NK-92 (cell line): ENCODE data around the gene RUSC2.
"Not testable (repeated sequence)": the region's sequence is repeated elsewhere in the genome, so short reads cannot be mapped to it uniquely, and the experiment has no call there.

Experiments used
- DNase-seq: peaks from one replicate; lab custom pipeline; 2025; ENCODE audit not compliant: unreplicated experiment; lab: John Stamatoyannopoulos, UW

RUSC2 gene

GRCh38 chr9:35493119-35493518, 3.2 kb downstream of the RUSC2 start:
- not testable (repeated sequence) for DNase-seq

GRCh38 chr9:35495984-35496383, 6.1 kb downstream of the RUSC2 start:
- no peak for DNase-seq

- not testable (repeated sequence) for DNase-seq
Observed at GRCh38 chr9:35498245-35498644, 8.3 kb downstream of the RUSC2 start.

GRCh38 chr9:35499029-35499700, 9.3 kb downstream of the RUSC2 start:
- no peak for DNase-seq

- no peak for DNase-seq
Observed at GRCh38 chr9:35499701-35500030, 9.8 kb downstream of the RUSC2 start.

GRCh38 chr9:35500130-35500748, 10.3 kb downstream of the RUSC2 start:
- DNase-seq = no peak

- no peak for DNase-seq
Observed at GRCh38 chr9:35501946-35502345, 12.0 kb downstream of the RUSC2 start.

GRCh38 chr9:35506359-35506758, 16.4 kb downstream of the RUSC2 start:
- no peak for DNase-seq

- DNase-seq = no peak
Observed at GRCh38 chr9:35508069-35508468, 18.2 kb downstream of the RUSC2 start.

GRCh38 chr9:35510383-35510753, 20.5 kb downstream of the RUSC2 start:
- DNase-seq = no peak

GRCh38 chr9:35510754-35511428, 21.0 kb downstream of the RUSC2 start:
- no peak for DNase-seq

GRCh38 chr9:35511453-35511852, 21.5 kb downstream of the RUSC2 start:
- DNase-seq = no peak

- DNase-seq = no peak
Observed at GRCh38 chr9:35515766-35516165, 25.9 kb downstream of the RUSC2 start.

GRCh38 chr9:35516479-35516878, 26.6 kb downstream of the RUSC2 start:
- DNase-seq = no peak

GRCh38 chr9:35517131-35517530, 27.2 kb downstream of the RUSC2 start:
- no peak for DNase-seq

- no peak for DNase-seq
Observed at GRCh38 chr9:35517552-35518224, 27.8 kb downstream of the RUSC2 start.

- DNase-seq = no peak
Observed at GRCh38 chr9:35518225-35518821, 28.4 kb downstream of the RUSC2 start.

- no peak for DNase-seq
Observed at GRCh38 chr9:35518981-35519679, 29.2 kb downstream of the RUSC2 start.

GRCh38 chr9:35519692-35520363, 29.9 kb downstream of the RUSC2 start:
- DNase-seq = no peak

GRCh38 chr9:35520364-35520710, 30.4 kb downstream of the RUSC2 start:
- DNase-seq = no peak

GRCh38 chr9:35521708-35522107, 31.8 kb downstream of the RUSC2 start:
- DNase-seq = no peak
